ENCODE data around the gene C1orf53.
"Not testable (repeated sequence)": the region's sequence is repeated elsewhere in the genome, so short reads cannot be mapped to it uniquely, and the experiment has no call there.

Gene C1orf53

GRCh38 chr1:197920414-197921117, 18.1 kb downstream of the C1orf53 start:
- no peak for DNase-seq (ENCODE audit: low read depth, low spot score)

- DNase-seq (ENCODE audit: low read depth, low spot score), result no peak
Measured at GRCh38 chr1:197921235-197922069, 19.0 kb downstream of the C1orf53 start.

GRCh38 chr1:197922070-197922390, 19.6 kb downstream of the C1orf53 start:
- no peak for DNase-seq (ENCODE audit: low read depth, low spot score)

- DNase-seq (ENCODE audit: low read depth, low spot score), result no peak
Measured at GRCh38 chr1:197923038-197923437, 20.6 kb downstream of the C1orf53 start.

GRCh38 chr1:197924516-197925123, 22.2 kb downstream of the C1orf53 start:
- DNase-seq (ENCODE audit: low read depth, low spot score), result no peak

- DNase-seq (ENCODE audit: low read depth, low spot score), result no peak
Measured at GRCh38 chr1:197927908-197928665, 25.7 kb downstream of the C1orf53 start.

GRCh38 chr1:197928849-197929336, 26.5 kb downstream of the C1orf53 start:
- DNase-seq (ENCODE audit: low read depth, low spot score), result no peak

- DNase-seq (ENCODE audit: low read depth, low spot score), result no peak
Measured at GRCh38 chr1:197933016-197933415, 30.6 kb downstream of the C1orf53 start.

- no peak for DNase-seq (ENCODE audit: low read depth, low spot score)
Measured at GRCh38 chr1:197933647-197934046, 31.2 kb downstream of the C1orf53 start.

- DNase-seq (ENCODE audit: low read depth, low spot score), result no peak
Measured at GRCh38 chr1:197937381-197937780, 35.0 kb downstream of the C1orf53 start.

GRCh38 chr1:197937892-197938291, 35.5 kb downstream of the C1orf53 start:
- DNase-seq (ENCODE audit: low read depth, low spot score), result no peak

- DNase-seq (ENCODE audit: low read depth, low spot score), result not testable (repeated sequence)
Measured at GRCh38 chr1:197939159-197939980, 36.9 kb downstream of the C1orf53 start.

- DNase-seq (ENCODE audit: low read depth, low spot score), result no peak
Measured at GRCh38 chr1:197942042-197942441, 39.6 kb downstream of the C1orf53 start.

GRCh38 chr1:197944485-197944884, 42.1 kb downstream of the C1orf53 start:
- DNase-seq (ENCODE audit: low read depth, low spot score), result no peak

- DNase-seq (ENCODE audit: low read depth, low spot score), result no peak
Measured at GRCh38 chr1:197948926-197949899, 46.8 kb downstream of the C1orf53 start.

- no peak for DNase-seq (ENCODE audit: low read depth, low spot score)
Measured at GRCh38 chr1:197951089-197951488, 48.7 kb downstream of the C1orf53 start.

- no peak for DNase-seq (ENCODE audit: low read depth, low spot score)
Measured at GRCh38 chr1:197951617-197952175, 49.3 kb downstream of the C1orf53 start.

- DNase-seq (ENCODE audit: low read depth, low spot score), result not testable (repeated sequence)
Measured at GRCh38 chr1:197953472-197953871, 51.0 kb downstream of the C1orf53 start.

GRCh38 chr1:197954718-197955418, 52.4 kb downstream of the C1orf53 start:
- no peak for DNase-seq (ENCODE audit: low read depth, low spot score)

All from iPS DF 19.7 (cell line).